GM21381 (cell line): ENCODE measurements around the gene USP10.
"Not testable (repeated sequence)": the region's sequence is repeated elsewhere in the genome, so short reads cannot be mapped to it uniquely, and the experiment has no call there.

Experiments used
- ATAC-seq: cut with Tn5 transposase; IDR thresholded peaks from one replicate; pipeline ENCODE4 v1.9.1; 2021; ENCODE audit warnings: mild to moderate bottlenecking, moderate library complexity; ENCODE audit not compliant: unreplicated experiment

Gene USP10

DNA sequence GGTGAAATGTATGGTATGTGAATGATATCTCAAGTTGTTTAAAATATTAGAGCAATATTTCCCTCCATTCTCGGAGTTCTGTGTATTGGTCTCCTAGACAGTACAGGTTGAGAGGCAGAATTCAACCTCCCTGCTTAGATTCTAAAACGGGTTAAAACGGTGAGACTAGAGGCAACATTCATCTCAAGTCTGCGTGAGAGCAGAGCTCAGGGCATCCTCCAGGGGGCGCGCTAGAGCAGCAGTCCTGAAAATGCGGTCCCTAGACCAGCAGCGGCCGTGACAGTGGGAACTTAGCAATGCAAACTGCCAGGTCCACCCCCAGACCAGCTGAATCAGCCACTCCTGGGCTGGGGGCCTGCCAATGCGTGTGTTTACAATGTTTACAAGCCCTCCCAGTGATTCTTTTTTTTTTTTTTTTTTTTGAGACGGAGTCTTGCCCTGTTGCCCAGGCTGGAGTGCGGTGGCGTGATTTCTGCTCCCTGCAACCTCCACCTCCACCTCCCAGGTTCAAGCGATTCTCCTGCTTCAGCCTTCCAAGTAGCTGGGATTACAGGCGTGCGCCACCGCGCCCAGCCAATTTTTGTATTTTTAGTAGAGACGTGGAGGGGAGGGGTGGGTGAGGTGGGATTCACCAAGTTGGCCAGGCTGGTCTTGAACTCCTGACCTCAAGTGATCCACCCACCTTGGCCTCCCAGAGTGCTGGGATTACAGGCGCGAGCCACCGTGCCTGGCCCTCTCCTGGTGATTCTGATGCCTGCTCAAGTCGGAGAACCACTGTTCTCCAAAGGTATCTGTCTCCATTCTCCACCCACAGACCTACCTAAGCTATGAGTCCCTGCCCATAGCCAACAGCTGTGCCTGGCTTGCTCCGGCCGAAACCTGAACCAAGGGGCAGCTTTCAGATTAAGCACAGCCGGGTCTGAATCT, 27.3 kb upstream of the USP10 start:
- no peak for ATAC-seq

DNA sequence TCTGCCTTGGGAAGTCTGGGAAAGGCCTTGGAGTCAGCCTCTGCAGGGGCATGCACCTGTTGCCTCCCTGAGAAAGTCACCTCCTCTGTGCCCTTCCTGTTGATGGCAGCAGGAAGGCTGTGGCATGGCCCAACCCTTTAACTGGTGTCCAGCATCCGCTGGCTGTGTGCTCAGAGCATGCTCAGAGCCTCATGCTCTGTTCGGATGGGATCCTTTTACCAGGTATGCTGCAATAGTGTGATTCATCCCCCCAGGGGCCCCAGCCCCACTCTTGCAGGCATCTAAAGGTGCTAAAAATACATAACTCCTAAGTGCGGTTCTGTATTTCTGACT, 26.6 kb upstream of the USP10 start:
- no peak for ATAC-seq

DNA sequence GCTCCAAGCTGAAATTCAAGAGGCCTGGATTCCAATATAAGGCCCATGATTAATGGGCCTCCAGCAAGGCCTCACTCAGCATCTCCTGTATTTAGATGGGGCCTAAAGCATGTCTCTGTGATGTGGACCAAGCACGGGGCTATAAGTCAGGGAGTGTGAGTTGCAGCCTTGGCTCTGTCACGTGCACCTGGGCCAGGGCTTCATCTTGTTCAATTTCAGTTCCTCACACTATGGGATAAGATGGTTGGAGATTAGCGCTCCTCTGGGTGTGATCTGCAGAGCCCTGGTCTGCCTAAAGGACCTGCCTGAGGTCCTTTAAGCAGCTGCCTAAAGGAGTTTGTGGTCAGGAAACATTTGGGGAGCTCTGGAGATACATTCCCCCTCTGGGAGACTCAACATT, 26.2 kb upstream of the USP10 start:
- no peak for ATAC-seq

DNA sequence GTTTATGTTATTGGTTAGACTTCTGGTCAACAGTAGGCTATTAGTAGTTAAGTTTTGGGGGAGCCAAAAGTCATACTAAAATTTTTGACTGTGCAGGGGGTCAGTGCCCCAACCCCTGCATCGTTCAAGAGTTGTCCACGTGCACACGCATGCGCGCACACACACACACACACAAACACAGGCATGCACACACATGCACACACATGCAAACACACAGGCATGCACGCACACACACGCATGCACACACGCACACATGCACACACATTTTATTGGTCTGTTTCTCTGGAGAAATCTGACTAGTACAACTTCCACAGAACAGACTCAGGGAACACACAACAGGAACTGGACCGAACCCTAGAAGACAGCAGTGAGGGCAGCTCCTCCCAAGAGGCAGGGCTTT, 24.4 kb upstream of the USP10 start:
- ATAC-seq: no peak

DNA sequence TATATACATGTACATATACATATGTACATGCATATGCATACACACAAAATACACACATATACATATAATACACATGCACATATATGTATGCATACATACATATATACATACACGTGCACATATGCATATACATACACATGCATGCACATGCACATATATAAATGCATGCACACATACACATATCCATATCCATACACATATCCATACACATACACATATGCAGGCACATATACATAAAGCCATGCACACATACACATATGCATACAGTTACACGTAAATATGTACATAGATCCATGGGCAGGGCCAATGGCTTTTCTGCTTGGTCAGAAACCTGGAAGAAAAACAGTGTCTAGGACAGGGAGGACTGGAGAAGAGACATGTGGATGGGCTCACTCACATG, 23.9 kb upstream of the USP10 start:
- ATAC-seq: no peak

DNA sequence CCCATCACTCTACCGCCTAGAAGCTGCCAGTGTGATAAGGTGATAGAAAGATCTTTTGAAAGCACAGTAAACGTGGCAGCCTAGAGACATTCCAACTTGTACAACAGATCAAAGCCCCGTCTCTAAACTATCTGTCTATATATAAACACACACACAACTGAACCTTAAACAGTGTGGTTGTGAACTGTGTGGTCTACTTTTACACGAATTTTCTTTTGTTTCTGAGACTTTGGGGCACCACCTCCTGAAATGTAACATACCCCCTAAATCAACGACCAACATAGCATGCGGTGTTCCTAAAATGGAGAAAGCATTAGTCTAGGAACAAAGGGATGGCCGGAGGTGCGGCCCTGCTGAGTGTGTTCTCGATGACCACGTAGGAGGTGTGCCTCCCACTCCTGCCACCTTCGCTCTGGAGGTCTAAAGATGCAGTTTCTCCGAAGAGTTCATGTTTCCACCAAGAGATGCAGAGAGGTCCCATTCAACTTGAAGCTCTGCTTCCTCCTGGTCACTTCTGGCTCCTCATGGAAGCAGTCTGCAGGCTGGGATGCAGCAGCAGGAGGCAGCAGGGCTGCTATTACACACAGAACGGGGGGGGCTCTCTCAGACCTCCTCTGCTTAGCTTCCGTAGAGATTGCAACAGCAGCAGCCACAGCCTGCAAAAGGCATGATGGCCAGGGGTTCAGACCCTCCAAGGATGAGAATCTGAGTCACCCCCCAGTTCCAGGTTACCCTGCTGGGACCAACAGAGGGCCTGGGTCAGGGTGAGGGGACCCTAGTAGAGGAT, 22.6 kb upstream of the USP10 start:
- no peak for ATAC-seq

DNA sequence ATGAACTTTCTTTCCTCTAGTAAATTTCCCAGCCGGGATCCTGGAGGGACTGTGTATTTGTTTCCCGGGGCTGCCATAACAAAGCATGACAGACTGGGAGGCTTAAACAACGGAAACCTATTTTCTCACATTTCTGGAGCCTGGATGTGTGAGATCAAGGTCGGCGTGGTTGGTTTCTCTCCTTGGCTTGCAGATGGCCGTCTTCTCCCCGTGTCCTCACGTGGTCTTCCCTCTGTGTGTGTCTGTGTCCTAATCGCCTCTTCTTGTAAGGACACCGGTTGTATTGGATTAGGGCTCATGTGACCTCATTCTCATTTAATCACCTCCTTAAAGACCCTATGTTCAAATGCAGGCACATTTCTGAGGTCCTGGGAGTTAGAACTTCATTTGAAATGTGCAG, 22.0 kb upstream of the USP10 start:
- no peak for ATAC-seq

DNA sequence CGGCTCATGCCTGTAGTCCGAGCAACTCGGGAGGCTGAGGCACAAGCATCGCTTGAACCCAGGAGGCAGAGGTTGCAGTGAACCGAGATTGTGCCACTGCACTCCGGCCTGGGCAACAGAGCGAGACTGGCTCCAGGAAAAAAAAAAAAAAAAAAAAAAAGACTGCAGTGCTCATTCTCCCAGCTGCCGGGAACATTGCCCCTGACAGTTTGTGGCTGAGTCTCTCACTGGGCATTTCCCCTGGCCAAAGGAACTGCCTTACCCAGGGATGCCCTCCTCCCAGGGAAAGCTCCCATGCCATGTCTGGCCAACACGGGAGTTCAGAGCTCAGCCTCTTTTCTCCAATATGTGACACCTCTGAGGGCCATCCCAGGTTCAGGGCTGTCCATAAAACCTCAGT, 21.3 kb upstream of the USP10 start:
- ATAC-seq: no peak

DNA sequence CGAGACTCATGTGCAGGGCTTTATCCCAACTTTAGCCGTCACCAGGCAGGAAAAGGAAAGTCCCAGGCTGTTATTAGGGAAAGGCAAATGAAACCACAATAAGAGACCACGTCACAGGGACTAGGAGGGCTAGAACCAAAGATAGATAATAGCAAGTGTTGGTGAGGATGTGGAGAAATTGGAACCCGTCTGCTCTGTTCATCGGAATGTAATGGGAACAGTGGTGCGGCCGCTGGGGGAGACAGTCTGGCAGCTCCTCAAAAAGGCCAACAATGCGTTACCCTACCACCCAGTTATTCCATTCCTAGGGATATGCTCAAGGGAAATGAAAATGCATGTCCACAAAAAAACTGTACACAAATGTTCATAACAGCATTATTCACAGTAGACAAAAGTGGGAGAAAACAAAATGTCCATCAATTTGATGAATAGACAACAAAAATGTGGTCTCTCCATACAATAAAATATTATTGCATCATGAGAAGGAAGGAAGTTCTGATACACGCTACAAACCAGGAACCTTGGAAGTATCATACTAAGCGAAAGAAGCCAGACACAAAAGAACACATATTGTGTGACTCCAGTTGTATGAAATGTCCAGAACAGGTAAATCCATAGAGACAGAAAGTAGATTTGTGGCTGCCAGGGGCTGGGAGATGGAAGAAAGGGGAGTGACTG, 19.5 kb upstream of the USP10 start:
- ATAC-seq: no peak

DNA sequence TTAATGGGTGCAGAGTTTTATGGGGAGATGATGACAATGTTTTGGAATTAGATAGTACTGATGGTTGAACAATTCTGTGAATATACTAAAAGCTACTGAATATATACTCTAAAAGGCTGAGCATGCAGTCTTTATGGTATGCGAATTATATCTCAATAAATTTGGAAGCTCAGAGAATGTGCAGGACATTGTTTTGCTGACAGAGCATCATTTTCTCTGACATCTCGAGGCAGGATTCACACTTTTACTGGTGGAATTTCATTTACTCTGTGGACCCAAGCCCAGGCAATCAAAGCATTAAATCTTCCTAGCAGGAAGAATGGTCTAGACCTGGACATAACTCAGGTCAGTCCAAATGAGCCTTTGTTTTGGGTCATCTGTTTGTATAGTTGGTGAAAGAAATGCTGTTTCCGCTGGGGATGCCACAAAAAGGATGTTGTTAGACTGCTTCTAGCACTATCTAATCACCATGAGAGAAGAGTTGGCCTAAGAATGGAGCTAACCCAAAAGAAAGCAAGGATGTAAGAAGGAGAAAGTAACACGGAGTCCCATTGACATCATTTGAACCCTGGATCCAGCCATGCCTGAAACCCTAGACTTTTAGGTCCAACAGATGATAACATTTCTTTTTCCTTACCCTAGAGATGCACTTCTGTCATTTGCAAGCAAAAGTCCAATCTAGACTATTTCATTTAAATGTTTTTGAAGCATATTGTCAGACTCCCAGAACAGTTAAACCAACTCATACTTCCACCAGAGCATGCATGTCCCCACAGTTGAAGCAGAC, 18.8 kb upstream of the USP10 start:
- no peak for ATAC-seq

DNA sequence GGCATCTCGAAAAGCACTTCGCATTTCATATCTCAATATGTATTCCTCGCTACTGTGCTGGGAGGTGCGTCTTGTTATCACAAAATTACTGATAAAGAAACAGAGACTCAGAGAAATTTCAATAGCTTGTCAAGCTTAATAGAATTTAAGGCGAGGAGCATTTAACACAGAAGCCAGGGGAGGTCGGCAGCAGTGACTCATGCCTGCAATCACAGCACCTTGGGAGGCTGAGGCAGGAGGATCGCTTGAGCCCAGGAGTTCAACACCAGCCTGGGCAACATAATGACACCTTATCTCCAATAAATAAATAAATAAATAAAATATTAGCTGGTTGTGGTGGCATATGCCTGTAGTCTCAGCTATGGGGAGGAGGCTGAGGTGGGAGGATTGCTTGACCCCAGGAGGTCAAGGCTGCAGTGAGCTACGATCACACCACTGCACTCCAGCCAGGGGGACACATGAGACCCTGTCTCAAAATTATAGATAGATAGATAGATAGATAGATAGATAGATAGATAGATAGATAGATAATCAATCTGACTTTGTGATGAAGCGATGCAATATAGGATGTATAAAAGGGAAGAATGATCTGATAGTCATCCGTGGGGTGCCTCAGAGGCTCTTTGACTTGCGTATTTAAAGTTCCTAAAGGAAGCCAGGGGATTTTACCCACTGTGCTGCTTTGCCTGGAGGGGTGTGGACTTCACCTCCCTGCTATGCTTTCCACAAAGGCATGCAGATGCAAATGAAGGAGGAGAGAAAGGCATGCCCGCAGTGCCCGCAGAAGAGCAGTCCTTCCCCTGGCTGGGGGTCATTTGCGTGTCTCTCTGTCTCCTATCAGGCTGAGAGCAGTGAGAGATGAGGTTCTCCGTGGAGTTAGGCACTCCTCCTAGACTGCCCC, 15.9 kb upstream of the USP10 start:
- ATAC-seq: no peak

DNA sequence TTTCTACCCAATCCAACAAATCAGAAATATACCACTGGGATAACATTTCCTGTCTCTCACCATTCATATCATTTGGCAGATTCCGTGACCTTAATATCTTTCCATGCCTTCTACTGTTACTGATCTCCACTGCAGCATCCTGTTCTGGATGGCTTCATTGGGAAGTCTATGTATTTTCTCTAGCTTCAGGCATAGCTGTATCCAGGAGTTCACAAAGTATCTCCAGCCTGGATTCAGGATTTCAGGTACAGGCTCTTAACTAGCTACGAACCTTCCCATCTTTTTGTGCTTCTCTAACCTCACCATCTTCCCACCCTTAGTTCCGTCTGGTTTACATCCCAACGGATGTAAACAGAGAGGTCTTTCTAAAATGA, 15.2 kb upstream of the USP10 start:
- ATAC-seq: no peak

DNA sequence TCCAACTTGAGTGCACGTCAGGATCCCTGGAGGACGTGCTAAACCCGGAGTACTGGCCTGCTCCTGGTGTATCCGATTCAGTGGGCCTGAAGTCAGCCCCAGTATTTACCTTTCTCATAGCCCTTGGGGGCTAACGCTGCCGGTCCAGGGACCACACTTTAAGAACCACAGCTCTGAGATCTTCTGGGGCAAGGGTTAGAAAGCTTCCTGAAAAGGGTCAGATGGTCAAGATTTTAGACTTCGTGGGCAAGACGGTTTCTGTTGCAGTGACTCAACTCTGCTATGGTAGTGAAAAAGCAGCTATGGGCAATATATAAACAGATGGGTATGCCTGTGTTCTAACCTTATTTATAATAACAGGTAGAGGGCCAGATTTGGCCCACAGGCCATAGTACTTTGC, 14.6 kb upstream of the USP10 start:
- no peak for ATAC-seq

DNA sequence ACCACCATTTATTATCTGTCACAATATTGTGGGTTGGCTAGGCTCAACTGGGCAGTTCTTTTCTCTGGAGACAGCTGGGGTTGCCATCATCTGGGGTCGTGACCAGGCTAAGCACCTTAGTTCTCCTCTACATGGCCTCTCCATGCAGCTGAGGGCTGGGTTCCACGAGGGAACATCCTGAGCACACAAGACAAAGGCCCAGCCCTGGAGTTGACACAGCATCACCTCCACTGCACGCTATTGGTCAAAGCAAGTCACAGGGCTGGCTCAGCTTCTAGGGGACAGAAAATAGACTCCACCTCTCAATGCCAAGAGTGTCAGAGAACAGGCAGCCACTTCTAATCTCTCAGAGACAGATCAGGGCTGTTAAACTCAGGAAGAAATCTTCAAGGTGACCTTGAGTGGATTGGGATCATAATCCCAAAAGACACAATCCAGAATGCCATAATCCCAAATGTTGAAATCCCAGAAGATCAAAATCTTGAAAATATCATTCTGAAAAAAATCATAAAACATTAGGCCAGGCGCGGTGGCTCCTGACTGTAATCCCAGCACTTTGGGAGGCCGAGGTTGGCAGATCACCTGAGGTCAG, 13.0 kb upstream of the USP10 start:
- no peak for ATAC-seq

DNA sequence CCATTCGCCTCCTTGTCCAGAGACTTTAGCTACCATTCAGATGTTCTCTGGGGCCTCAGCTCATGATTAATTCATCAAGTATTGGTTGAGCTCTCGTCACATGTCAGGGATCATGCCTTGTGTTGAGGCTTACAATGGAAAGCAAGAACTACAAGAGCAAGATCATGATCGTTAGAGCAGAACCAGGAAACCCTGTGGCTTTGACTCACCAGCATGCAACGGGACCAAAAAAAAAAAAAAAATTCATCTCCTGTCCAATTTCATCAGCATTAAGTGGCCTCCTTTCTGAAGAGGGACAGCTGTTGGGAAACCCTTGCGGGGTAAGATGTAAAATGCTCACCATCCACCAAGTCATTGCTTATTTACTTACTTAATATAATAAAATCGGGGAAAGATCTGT, 12.1 kb upstream of the USP10 start:
- ATAC-seq: peak; percentile 75

DNA sequence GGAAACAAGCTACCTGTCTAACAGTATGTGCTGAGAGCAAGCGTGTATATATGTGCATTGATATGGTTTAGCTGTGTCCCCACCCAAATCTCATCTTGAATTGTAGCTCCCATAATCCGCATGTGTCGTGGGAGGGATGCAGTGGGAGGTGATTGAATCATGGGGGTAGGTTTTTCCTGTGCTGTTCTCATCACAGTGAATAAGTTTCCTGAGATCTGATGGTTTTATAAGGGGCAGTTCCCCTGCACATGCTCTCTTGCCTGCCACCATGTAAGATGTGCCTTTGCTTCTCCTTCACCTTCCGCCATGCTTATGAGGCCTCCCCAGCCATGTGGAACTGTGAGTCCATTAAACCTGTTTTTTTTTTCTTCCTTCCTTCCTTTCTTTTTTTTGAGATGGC, 11.6 kb upstream of the USP10 start:
- ATAC-seq: not testable (repeated sequence)

DNA sequence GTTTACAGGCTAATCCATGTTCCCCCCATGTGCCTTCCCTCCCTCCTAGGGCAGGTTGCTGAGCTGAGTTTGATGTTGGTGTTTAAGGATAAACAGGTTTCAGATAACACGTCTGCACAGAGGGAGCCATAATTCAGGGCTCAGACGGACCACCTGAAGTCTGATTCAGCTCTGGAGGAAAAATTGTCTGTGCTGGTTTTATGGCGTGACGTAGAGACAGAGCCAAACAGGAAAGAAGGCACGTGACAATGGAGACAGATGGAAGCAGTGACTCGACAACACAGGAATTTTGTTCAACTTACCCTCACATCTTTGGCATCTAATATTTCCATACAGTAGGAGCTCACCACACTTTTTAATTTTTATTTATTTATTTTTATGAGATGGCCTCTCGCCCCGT, 10.7 kb upstream of the USP10 start:
- ATAC-seq: no peak

DNA sequence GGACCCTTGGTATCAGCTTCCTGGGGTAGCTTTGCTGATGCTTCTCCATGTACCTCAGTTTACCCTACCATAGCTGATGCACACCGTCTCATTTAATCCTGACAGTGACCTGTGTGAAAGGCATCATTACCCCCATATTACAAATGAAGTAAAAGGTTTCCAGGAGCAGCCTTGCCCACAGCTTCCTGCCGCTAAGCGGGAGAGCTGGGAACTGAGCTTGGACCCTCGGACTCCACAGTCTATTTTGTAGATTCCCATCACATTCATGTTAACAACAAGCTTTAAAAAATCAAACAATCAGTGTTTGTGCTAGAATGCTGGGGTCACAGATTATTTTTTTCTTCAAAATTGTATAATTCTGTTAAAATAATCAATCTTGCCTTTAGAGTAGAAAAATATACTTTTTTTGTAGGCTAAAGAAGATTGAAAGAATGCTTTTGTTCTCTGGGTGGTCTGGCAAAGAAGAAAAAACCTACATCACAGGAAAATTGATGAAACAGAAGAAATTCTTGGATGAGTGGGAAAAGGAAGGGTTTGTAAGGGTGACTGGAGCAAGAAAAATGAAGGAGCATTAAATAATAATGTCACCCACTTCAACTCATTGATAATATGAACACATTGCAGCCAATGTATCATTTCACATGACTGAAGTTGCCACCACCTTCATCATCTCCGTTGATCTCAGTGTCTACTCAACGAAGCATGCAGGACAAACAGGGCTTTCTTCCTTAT, 9.5 kb upstream of the USP10 start:
- no peak for ATAC-seq
